Activated naive CD8-positive, alpha-beta T cell (primary cell): ENCODE results near the gene SPART.
A peak's percentile ranks its signal among the peaks of the same experiment; 100 is the strongest.
"Not testable (repeated sequence)": the region's sequence is repeated elsewhere in the genome, so short reads cannot be mapped to it uniquely, and the experiment has no call there.

Source experiments
- H3K27ac Mint-ChIP-seq: one replicate; pipeline ENCODE4 v1.8.0; 2021; ENCODE audit warnings: mixed read lengths
- H3K27me3 Mint-ChIP-seq: one replicate; pipeline ENCODE4 v1.8.0; 2021; ENCODE audit warnings: mixed read lengths
- H3K36me3 Mint-ChIP-seq: one replicate; pipeline ENCODE4 v1.8.0; 2021; ENCODE audit warnings: mixed read lengths
- H3K4me1 Mint-ChIP-seq: one replicate; pipeline ENCODE4 v1.8.0; 2021; ENCODE audit warnings: low read depth, mixed read lengths
- H3K4me3 Mint-ChIP-seq: one replicate; pipeline ENCODE4 v1.8.0; 2021; ENCODE audit warnings: mild to moderate bottlenecking, mixed read lengths
- H3K9me3 Mint-ChIP-seq: one replicate; pipeline ENCODE4 v1.8.0; 2021; ENCODE audit warnings: low read depth, mixed read lengths

SPART gene

GRCh38 chr13:36342715-36343114 is 3.5 kb downstream of the SPART start:
- no peaks in the 10 kb centered on the region for H3K27me3 Mint-ChIP-seq
- no peak overlapping the region for H3K27ac Mint-ChIP-seq
- peaks cover 50% of the 10 kb centered on the region for H3K4me1 Mint-ChIP-seq
- H3K4me3 Mint-ChIP-seq: no peak overlapping the region
- no peaks in the 10 kb centered on the region for H3K9me3 Mint-ChIP-seq
- peaks cover 2% of the 10 kb centered on the region for H3K36me3 Mint-ChIP-seq

GRCh38 chr13:36341718-36342117 is 4.5 kb downstream of the SPART start:
- no peaks in the 10 kb centered on the region for H3K9me3 Mint-ChIP-seq
- H3K27ac Mint-ChIP-seq: no peak overlapping the region

GRCh38 chr13:36339600-36340155 is 6.5 kb downstream of the SPART start:
- peaks cover 63% of the 10 kb centered on the region for H3K4me1 Mint-ChIP-seq
- no peak overlapping the region for H3K27ac Mint-ChIP-seq
- no peak overlapping the region for H3K4me3 Mint-ChIP-seq
- no peaks in the 10 kb centered on the region for H3K9me3 Mint-ChIP-seq
- H3K36me3 Mint-ChIP-seq: peaks cover 10% of the 10 kb centered on the region
- no peaks in the 10 kb centered on the region for H3K27me3 Mint-ChIP-seq

More at GRCh38 chr13:36341718-36342117, 4.5 kb downstream of the SPART start:
- Mint-ChIP-seq H3K4me1 (peaks cover 56% of the 10 kb centered on the region), H3K4me3 (no peak overlapping the region), H3K27me3 (no peaks in the 10 kb centered on the region), H3K36me3 (peaks cover 6% of the 10 kb centered on the region)

GRCh38 chr13:36337938-36338641 is 8.1 kb downstream of the SPART start:
- Mint-ChIP-seq H3K4me1 (peaks cover 62% of the 10 kb centered on the region), H3K27ac (no peak overlapping the region), H3K27me3 (no peaks in the 10 kb centered on the region), H3K36me3 (peaks cover 12% of the 10 kb centered on the region), H3K9me3 (no peaks in the 10 kb centered on the region), H3K4me3 (no peak overlapping the region)

- no peaks in the 10 kb centered on the region for H3K9me3 Mint-ChIP-seq
- no peak overlapping the region for H3K4me3 Mint-ChIP-seq
- H3K36me3 Mint-ChIP-seq: peaks cover 20% of the 10 kb centered on the region
- H3K27ac Mint-ChIP-seq: no peak overlapping the region
- H3K4me1 Mint-ChIP-seq: peaks cover 43% of the 10 kb centered on the region
- no peaks in the 10 kb centered on the region for H3K27me3 Mint-ChIP-seq
These were observed 13.2 kb downstream of the SPART start for GRCh38 chr13:36332986-36333385.

- H3K4me3 Mint-ChIP-seq, H3K9me3 Mint-ChIP-seq, H3K27ac Mint-ChIP-seq, H3K27me3 Mint-ChIP-seq: not testable (repeated sequence)
- H3K4me1 Mint-ChIP-seq: peaks cover 36% of the 10 kb centered on the region
- H3K36me3 Mint-ChIP-seq: peaks cover 16% of the 10 kb centered on the region
These were observed 13.9 kb downstream of the SPART start for GRCh38 chr13:36332255-36332654.

GRCh38 chr13:36331280-36331679 is 14.9 kb downstream of the SPART start:
- peak overlapping the region; percentile 29 for H3K27ac Mint-ChIP-seq
- peaks cover 26% of the 10 kb centered on the region for H3K4me1 Mint-ChIP-seq
- H3K36me3 Mint-ChIP-seq: peaks cover 17% of the 10 kb centered on the region
- H3K9me3 Mint-ChIP-seq: no peaks in the 10 kb centered on the region
- no peaks in the 10 kb centered on the region for H3K27me3 Mint-ChIP-seq
- H3K4me3 Mint-ChIP-seq: no peak overlapping the region

- Mint-ChIP-seq H3K27me3 (no peaks in the 10 kb centered on the region), H3K36me3 (peaks cover 18% of the 10 kb centered on the region), H3K9me3 (no peaks in the 10 kb centered on the region), H3K4me3 (no peak overlapping the region), H3K4me1 (peaks cover 17% of the 10 kb centered on the region), H3K27ac (no peak overlapping the region)
These were observed 16.8 kb downstream of the SPART start for GRCh38 chr13:36329361-36329760.

GRCh38 chr13:36328821-36329220 is 17.4 kb downstream of the SPART start:
- no peaks in the 10 kb centered on the region for H3K9me3 Mint-ChIP-seq
- peaks cover 19% of the 10 kb centered on the region for H3K36me3 Mint-ChIP-seq

GRCh38 chr13:36325912-36326311 is 20.3 kb downstream of the SPART start:
- Mint-ChIP-seq H3K4me1 (no peaks in the 10 kb centered on the region), H3K36me3 (peaks cover 20% of the 10 kb centered on the region), H3K9me3 (no peaks in the 10 kb centered on the region), H3K27me3 (no peaks in the 10 kb centered on the region), H3K4me3 (no peak overlapping the region), H3K27ac (no peak overlapping the region)

More at GRCh38 chr13:36328821-36329220, 17.4 kb downstream of the SPART start:
- H3K4me3 Mint-ChIP-seq: no peak overlapping the region
- no peaks in the 10 kb centered on the region for H3K27me3 Mint-ChIP-seq
- H3K27ac Mint-ChIP-seq: no peak overlapping the region
- peaks cover 13% of the 10 kb centered on the region for H3K4me1 Mint-ChIP-seq

- peaks cover 20% of the 10 kb centered on the region for H3K36me3 Mint-ChIP-seq
- not testable (repeated sequence) for H3K9me3 Mint-ChIP-seq, H3K4me1 Mint-ChIP-seq, H3K27me3 Mint-ChIP-seq, H3K27ac Mint-ChIP-seq, H3K4me3 Mint-ChIP-seq
These were observed 21.3 kb downstream of the SPART start for GRCh38 chr13:36324881-36325280.

- H3K36me3 Mint-ChIP-seq: peaks cover 17% of the 10 kb centered on the region
- H3K27ac Mint-ChIP-seq: no peak overlapping the region
- no peaks in the 10 kb centered on the region for H3K9me3 Mint-ChIP-seq
- H3K4me1 Mint-ChIP-seq: no peaks in the 10 kb centered on the region
- no peak overlapping the region for H3K4me3 Mint-ChIP-seq
- no peaks in the 10 kb centered on the region for H3K27me3 Mint-ChIP-seq
These were observed 22.1 kb downstream of the SPART start for GRCh38 chr13:36323951-36324566.

- H3K9me3 Mint-ChIP-seq: no peaks in the 10 kb centered on the region
- no peaks in the 10 kb centered on the region for H3K4me1 Mint-ChIP-seq
- no peak overlapping the region for H3K27ac Mint-ChIP-seq
- peaks cover 14% of the 10 kb centered on the region for H3K36me3 Mint-ChIP-seq
- H3K4me3 Mint-ChIP-seq: no peak overlapping the region
- no peaks in the 10 kb centered on the region for H3K27me3 Mint-ChIP-seq
These were observed 22.8 kb downstream of the SPART start for GRCh38 chr13:36323408-36323807.

GRCh38 chr13:36319793-36320192 is 26.4 kb downstream of the SPART start:
- H3K4me3 Mint-ChIP-seq, H3K9me3 Mint-ChIP-seq, H3K27me3 Mint-ChIP-seq, H3K4me1 Mint-ChIP-seq, H3K27ac Mint-ChIP-seq: not testable (repeated sequence)
- peaks cover 10% of the 10 kb centered on the region for H3K36me3 Mint-ChIP-seq

GRCh38 chr13:36313047-36313969 is 32.9 kb downstream of the SPART start:
- Mint-ChIP-seq H3K4me1 (no peaks in the 10 kb centered on the region), H3K27ac (no peak overlapping the region), H3K27me3 (no peaks in the 10 kb centered on the region), H3K9me3 (no peaks in the 10 kb centered on the region), H3K36me3 (peaks cover 24% of the 10 kb centered on the region), H3K4me3 (no peak overlapping the region)
